NCI-H146 (cell line): Measurements from ENCODE around the gene HOXA2.

Source experiments
- DNase-seq: peaks from one replicate; lab custom pipeline; 2025; lab: John Stamatoyannopoulos, UW

Gene HOXA2

GRCh38 chr7:27141137-27141922, 38.8 kb upstream of the HOXA2 start:
- DNase-seq: no peak

GRCh38 chr7:27140126-27140857, 37.8 kb upstream of the HOXA2 start:
- no peak for DNase-seq

GRCh38 chr7:27139334-27140125, 37.0 kb upstream of the HOXA2 start:
- no peak for DNase-seq

GRCh38 chr7:27138985-27139333, 36.5 kb upstream of the HOXA2 start:
- DNase-seq: no peak

GRCh38 chr7:27138472-27138871, 36.0 kb upstream of the HOXA2 start:
- no peak for DNase-seq

- DNase-seq: no peak
Observed at GRCh38 chr7:27137640-27138315, 35.3 kb upstream of the HOXA2 start.

GRCh38 chr7:27134392-27134791, 31.9 kb upstream of the HOXA2 start:
- DNase-seq: no peak

GRCh38 chr7:27133409-27134231, 31.1 kb upstream of the HOXA2 start:
- DNase-seq: no peak

GRCh38 chr7:27132978-27133377, 30.5 kb upstream of the HOXA2 start:
- DNase-seq: no peak

- no peak for DNase-seq
Observed at GRCh38 chr7:27132214-27132613, 29.7 kb upstream of the HOXA2 start.

- no peak for DNase-seq
Observed at GRCh38 chr7:27131390-27131819, 28.9 kb upstream of the HOXA2 start.

GRCh38 chr7:27130540-27131389, 28.3 kb upstream of the HOXA2 start, which contains the start of gene HOXA4:
TSS of gene HOXA4 (minus strand) at chr7:27130757. CDS start at chr7:27130733, 24 bp downstream.
- no peak for DNase-seq

- no peak for DNase-seq
Observed at GRCh38 chr7:27129729-27130539, 27.5 kb upstream of the HOXA2 start.

GRCh38 chr7:27128776-27129728, 26.6 kb upstream of the HOXA2 start:
- DNase-seq: no peak

GRCh38 chr7:27128034-27128433, 25.6 kb upstream of the HOXA2 start:
- no peak for DNase-seq

- DNase-seq: no peak
Observed at GRCh38 chr7:27126596-27127327, 24.3 kb upstream of the HOXA2 start.

GRCh38 chr7:27125986-27126394, 23.5 kb upstream of the HOXA2 start:
- DNase-seq: no peak
